Kidney (tissue), 14 donors: ENCODE results near the gene EVI2A. TPM values are rescaled to one million over a fixed set of nuclear protein-coding genes. Genes with fewer than 3 reads are reported as not detected.
"Not testable (repeated sequence)": the region's sequence is repeated elsewhere in the genome, so short reads cannot be mapped to it uniquely, and the experiment has no call there.

Source experiments
- DNase-seq, 5 donors: peaks; one replicate each; pipeline ENCODE4 v3.0.0-alpha.2; 2013 to 2020
- FAIRE-seq: peaks from 2 replicates; lab custom pipeline; 2012; peaks lifted over from hg19 to GRCh38; lab: Jason Lieb, UNC
- H3K27ac ChIP-seq, 2 donors: one replicate each; pipeline ENCODE4 v1.7.0; 2013; ENCODE audit warnings: low read depth in 2 of 2, low read length in 2 of 2, inconsistent platforms in 1 of 2
- H3K27me3 ChIP-seq: one replicate; pipeline ENCODE4 v1.7.1; 2013; ENCODE audit warnings: low read length, inconsistent platforms; ENCODE audit not compliant: control insufficient read depth, insufficient read depth
- H3K36me3 ChIP-seq, 3 donors: one replicate each; pipeline versions ENCODE4 v1.7.0 to v1.7.1; 2013; ENCODE audit warnings: low read length in 3 of 3, control low read depth in 1 of 3, inconsistent platforms in 1 of 3; ENCODE audit not compliant: insufficient read depth in 3 of 3, control insufficient read depth in 2 of 3
- H3K4me1 ChIP-seq, 3 donors: one replicate each; pipeline versions ENCODE4 v1.7.0 to v1.7.1; 2013; ENCODE audit warnings: low read length in 3 of 3, inconsistent platforms in 1 of 3, low read depth in 1 of 3; ENCODE audit not compliant: control insufficient read depth in 2 of 3, insufficient read depth in 2 of 3
- H3K4me3 ChIP-seq, 3 donors: one replicate each; pipeline versions ENCODE4 v1.7.0 to v1.8.1; 2013; ENCODE audit warnings: low read length in 3 of 3, control low read depth in 1 of 3, inconsistent platforms in 1 of 3
- H3K9ac ChIP-seq, 3 donors: one replicate each; pipeline versions ENCODE4 v1.7.0 to v1.7.1; 2013; ENCODE audit warnings: low read length in 3 of 3, control low read depth in 1 of 3, inconsistent platforms in 1 of 3
- H3K9me3 ChIP-seq, 3 donors: one replicate each; pipeline versions ENCODE4 v1.7.0 to v1.7.1; 2013; ENCODE audit warnings: low read length in 3 of 3, control low read depth in 1 of 3, inconsistent platforms in 1 of 3; ENCODE audit not compliant: control insufficient read depth in 2 of 3, insufficient read depth in 1 of 3
- intact Hi-C: fragments of 100-400 bp; cut with DNase I; formaldehyde crosslinking; loops from one replicate; pipeline ENCODE4 v1.11.1; 2022
- polyA plus RNA-seq: library from polyadenylated mRNA; stranded (reverse); fragments of 350-450 nt; fragmentation: Illumina TruSeq; extraction: RNeasy Lipid Tissue Mini Kit (QIAGEN cat#74804); gene quantifications from one replicate; pipeline ENCODE4 v1.2.3, GENCODE V29; 2014; ENCODE audit warnings: low read depth, low replicate concordance; ENCODE audit not compliant: insufficient read depth
- total RNA-seq: library from RNA; stranded (reverse); fragmentation: NEBNext Ultra II Directional; extraction: Animal tissue kit (Norgen Biotek cat#: 25700); gene quantifications from one replicate; pipeline ENCODE4 v1.2.1, GENCODE V29; 2021
- TF ChIP-seq, protein P1 (sequence below): IDR thresholded peaks from 3 replicates; pipeline ENCODE4 v1.5.1; 2012; ENCODE audit warnings: mild to moderate bottlenecking, moderate library complexity, borderline replicate concordance; ENCODE audit not compliant: insufficient read depth; ENCODE audit errors: extremely low read depth
- donor health status: control.
- donor health status: control.
- donor health status: control.
- donor health status: control.
- donor health status: control.
- donor health status: DM: yes; HTN: yes; CAD: no.
- donor health status: Normal renal cell carcinoma (clear cell type).

EVI2A gene
- total and polyA plus RNA-seq, 2 donors from 2014 or later: 1.3 to 10.8 TPM

GRCh38 chr17:31313982-31314781 lies 7.2 kb downstream of the EVI2A start, which contains the start of gene EVI2B:
TSS of gene EVI2B (minus strand) at chr17:31314054. CDS start at chr17:31305609, 8,445 bp downstream.
- Histone ChIP-seq H3K4me3 (no peak within 1 kb of the TSS), H3K9me3 (no peaks in the 10 kb centered on the region), H3K27me3 (no peaks in the 10 kb centered on the region), H3K4me1 (no peaks in the 10 kb centered on the region), H3K27ac (no peak within 1 kb of the TSS), H3K36me3 (no peaks in the 10 kb centered on the region), H3K9ac (no peak within 1 kb of the TSS)
- FAIRE-seq (no peak), DNase-seq (no peak)
- TF ChIP-seq, protein P1, sequence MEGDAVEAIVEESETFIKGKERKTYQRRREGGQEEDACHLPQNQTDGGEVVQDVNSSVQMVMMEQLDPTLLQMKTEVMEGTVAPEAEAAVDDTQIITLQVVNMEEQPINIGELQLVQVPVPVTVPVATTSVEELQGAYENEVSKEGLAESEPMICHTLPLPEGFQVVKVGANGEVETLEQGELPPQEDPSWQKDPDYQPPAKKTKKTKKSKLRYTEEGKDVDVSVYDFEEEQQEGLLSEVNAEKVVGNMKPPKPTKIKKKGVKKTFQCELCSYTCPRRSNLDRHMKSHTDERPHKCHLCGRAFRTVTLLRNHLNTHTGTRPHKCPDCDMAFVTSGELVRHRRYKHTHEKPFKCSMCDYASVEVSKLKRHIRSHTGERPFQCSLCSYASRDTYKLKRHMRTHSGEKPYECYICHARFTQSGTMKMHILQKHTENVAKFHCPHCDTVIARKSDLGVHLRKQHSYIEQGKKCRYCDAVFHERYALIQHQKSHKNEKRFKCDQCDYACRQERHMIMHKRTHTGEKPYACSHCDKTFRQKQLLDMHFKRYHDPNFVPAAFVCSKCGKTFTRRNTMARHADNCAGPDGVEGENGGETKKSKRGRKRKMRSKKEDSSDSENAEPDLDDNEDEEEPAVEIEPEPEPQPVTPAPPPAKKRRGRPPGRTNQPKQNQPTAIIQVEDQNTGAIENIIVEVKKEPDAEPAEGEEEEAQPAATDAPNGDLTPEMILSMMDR: no peak
- intact Hi-C loops: no loop called here

GRCh38 chr17:31312223-31312622 lies 9.2 kb downstream of the EVI2A start:
- H3K36me3 ChIP-seq, H3K27ac ChIP-seq, DNase-seq, FAIRE-seq, H3K9me3 ChIP-seq, H3K4me3 ChIP-seq, H3K27me3 ChIP-seq, intact Hi-C loops, H3K4me1 ChIP-seq, H3K9ac ChIP-seq: not testable (repeated sequence)

GRCh38 chr17:31311526-31311925 lies 9.9 kb downstream of the EVI2A start:
- Histone ChIP-seq H3K27me3 (no peaks in the 10 kb centered on the region), H3K27ac (no peak overlapping the region), H3K4me3 (no peak overlapping the region), H3K9ac (no peak overlapping the region), H3K36me3 (no peaks in the 10 kb centered on the region), H3K4me1 (no peaks in the 10 kb centered on the region), H3K9me3 (no peaks in the 10 kb centered on the region)
- DNase-seq: no peak
- TF ChIP-seq, protein P1: no peak
- intact Hi-C loops: no loop called here
- FAIRE-seq: no peak

DNA sequence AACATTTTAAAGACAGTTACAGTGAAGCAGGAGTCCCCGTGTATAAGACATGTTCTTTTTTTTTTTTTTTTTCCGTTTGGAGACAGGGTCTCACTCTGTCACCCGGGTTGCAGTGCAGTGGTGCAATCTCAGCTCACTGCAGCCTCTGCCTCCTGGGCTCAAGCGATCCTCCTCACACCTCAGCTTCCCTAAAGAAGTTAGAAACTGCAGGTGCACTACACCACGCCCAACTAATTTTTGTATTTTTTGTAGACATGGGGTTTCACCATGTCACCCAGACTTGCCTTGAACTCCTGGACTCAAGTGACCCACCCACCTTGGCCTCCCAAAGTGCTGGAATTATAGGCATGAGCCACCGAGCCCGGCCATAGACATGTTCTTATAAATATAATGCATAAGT lies 10.5 kb downstream of the EVI2A start:
- no peaks in the 10 kb centered on the region for H3K9me3 ChIP-seq
- H3K27me3 ChIP-seq: no peaks in the 10 kb centered on the region
- no peak overlapping the region for H3K4me3 ChIP-seq
- TF ChIP-seq, protein P1: no peak
- no peaks in the 10 kb centered on the region for H3K4me1 ChIP-seq
- FAIRE-seq: no peak
- intact Hi-C loops: no loop called here
- DNase-seq: no peak
- H3K9ac ChIP-seq: no peak overlapping the region
- H3K27ac ChIP-seq: no peak overlapping the region
- no peaks in the 10 kb centered on the region for H3K36me3 ChIP-seq
